Body of pancreas (tissue), 4 donors: Measurements from ENCODE around the gene DRC1. TPM values are rescaled to one million over a fixed set of nuclear protein-coding genes. Genes with fewer than 3 reads are reported as not detected.

Experiments
- ATAC-seq: fragments of 150-250 bp; one replicate; pipeline ENCODE4 v1.9.1; 2016
- DNase-seq, 4 donors: peaks; one replicate each; pipeline ENCODE4 v3.0.0-alpha.2; 2019
- H3K27ac ChIP-seq, 4 donors: fragments of 200-600 bp; sonication (generic); 1 replicate in 3 of 4; 2 replicates in 1 of 4; pipeline versions ENCODE4 v1.5.1 to v1.6.1; 2016 to 2019; ENCODE audit warnings: mild to moderate bottlenecking in 1 of 4, mixed read lengths in 1 of 4, moderate library complexity in 1 of 4
- H3K27me3 ChIP-seq, 2 donors: fragments of 200-600 bp; sonication (generic); one replicate each; pipeline ENCODE4 v1.6.0; 2016; ENCODE audit warnings: mild to moderate bottlenecking in 1 of 2
- H3K36me3 ChIP-seq, 2 donors: fragments of 200-600 bp; sonication (generic); replicated peaks in 1 of 2; 2 replicates each; pipeline ENCODE4 v1.5.1; 2016; ENCODE audit warnings: low read depth in 2 of 2; ENCODE audit not compliant: insufficient read depth in 1 of 2
- H3K4me1 ChIP-seq: fragments of 200-600 bp; sonication (generic); one replicate; pipeline ENCODE4 v1.6.0; 2016
- H3K4me3 ChIP-seq, 2 donors: fragments of 200-600 bp; sonication (generic); 1 replicate in 1 of 2; 2 replicates in 1 of 2; pipeline ENCODE4 v1.5.1; 2016 to 2019
- H3K9me3 ChIP-seq, 3 donors: fragments of 200-600 bp; sonication (generic); 1 replicate in 2 of 3; 2 replicates in 1 of 3; pipeline ENCODE4 v1.5.1; 2016
- POLR2A ChIP-seq, 3 donors: fragments of 450-650 bp; IDR thresholded peaks; one replicate each; pipeline ENCODE4 v1.6.1; 2016; ENCODE audit warnings: antibody characterized with exemption in 3 of 3, mild to moderate bottlenecking in 2 of 3
- WGBS, 2 donors: methylation state at CpG; one replicate each; pipeline ENCODE4 v1.1.5; 2017; 5-methylcytosine and 5-hydroxymethylcytosine counted together
- intact Hi-C: fragments of 100-400 bp; cut with DNase I; formaldehyde crosslinking; loops from one replicate; pipeline ENCODE4 v1.15.1; 2023
- total RNA-seq, 2 donors: library from RNA; depleted of rRNA; stranded (reverse); fragments of >200 nt; gene quantifications; one replicate each; pipeline ENCODE4 v1.1.0, GENCODE V29; 2016
- TF ChIP-seq, protein P1 (sequence below), 7 experiments: fragments of 450-650 bp in 4 of 7; fragments of 200-600 bp in 3 of 7; sonication (generic) in 3 of 7; IDR thresholded peaks; one replicate each; pipeline ENCODE4 v1.5.1; 2016 to 2019; ENCODE audit warnings: antibody characterized with exemption in 7 of 7

Gene DRC1
- total RNA-seq, 2 donors from 2014 or later: not detected

DNA sequence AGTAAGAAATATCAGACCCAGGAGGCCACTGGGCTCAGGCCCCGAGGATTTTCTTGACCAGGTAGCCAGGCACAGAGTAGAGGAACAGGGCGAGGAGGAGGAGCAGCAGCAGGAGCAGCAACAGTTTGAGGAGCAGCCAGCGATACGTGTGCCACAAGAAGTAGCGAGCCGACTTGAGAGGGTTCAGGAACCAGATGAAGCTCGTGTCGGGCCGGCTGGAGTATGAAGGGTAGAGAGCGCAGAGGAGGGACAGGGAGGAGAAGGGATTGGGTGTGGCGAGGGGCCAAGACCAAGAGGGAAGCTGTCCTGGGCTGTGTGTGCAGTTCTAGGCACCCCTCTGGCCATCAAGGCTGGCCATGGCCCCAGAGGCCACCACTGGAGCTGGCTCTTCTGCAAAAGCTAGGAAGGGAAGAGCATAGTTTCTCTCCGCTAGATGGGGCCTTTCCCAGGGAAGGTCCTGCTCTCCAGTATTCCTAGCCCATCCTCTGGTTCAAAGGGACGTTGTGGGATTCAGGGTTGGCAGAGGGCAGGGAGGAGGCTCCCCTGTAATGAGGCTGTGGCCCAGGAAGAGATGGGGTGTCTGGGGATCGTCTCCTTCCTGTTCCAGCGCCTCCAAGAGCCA is 58.4 kb downstream of the DRC1 start:
- H3K27ac ChIP-seq: no peak overlapping the region
- H3K9me3 ChIP-seq: no peaks in the 10 kb centered on the region
- DNase-seq (peak in 1 of 4 donors; percentile 11), ATAC-seq (no peak)
- intact Hi-C loops: no loop called here
- H3K27me3 ChIP-seq: no peaks in the 10 kb centered on the region
- 84 to 86% methylated on average over 14 to 15 of the region's 15 CpGs for WGBS, 2 donors
- TF ChIP-seq, protein P1, sequence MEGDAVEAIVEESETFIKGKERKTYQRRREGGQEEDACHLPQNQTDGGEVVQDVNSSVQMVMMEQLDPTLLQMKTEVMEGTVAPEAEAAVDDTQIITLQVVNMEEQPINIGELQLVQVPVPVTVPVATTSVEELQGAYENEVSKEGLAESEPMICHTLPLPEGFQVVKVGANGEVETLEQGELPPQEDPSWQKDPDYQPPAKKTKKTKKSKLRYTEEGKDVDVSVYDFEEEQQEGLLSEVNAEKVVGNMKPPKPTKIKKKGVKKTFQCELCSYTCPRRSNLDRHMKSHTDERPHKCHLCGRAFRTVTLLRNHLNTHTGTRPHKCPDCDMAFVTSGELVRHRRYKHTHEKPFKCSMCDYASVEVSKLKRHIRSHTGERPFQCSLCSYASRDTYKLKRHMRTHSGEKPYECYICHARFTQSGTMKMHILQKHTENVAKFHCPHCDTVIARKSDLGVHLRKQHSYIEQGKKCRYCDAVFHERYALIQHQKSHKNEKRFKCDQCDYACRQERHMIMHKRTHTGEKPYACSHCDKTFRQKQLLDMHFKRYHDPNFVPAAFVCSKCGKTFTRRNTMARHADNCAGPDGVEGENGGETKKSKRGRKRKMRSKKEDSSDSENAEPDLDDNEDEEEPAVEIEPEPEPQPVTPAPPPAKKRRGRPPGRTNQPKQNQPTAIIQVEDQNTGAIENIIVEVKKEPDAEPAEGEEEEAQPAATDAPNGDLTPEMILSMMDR (IDR thresholded peaks at IDR 0.05): no peak
- no peak for TF ChIP-seq POLR2A (IDR thresholded peaks at IDR 0.05)
- no peaks in the 10 kb centered on the region for H3K36me3 ChIP-seq
- H3K4me1 ChIP-seq: no peaks in the 10 kb centered on the region
- H3K4me3 ChIP-seq: no peak overlapping the region

DNA sequence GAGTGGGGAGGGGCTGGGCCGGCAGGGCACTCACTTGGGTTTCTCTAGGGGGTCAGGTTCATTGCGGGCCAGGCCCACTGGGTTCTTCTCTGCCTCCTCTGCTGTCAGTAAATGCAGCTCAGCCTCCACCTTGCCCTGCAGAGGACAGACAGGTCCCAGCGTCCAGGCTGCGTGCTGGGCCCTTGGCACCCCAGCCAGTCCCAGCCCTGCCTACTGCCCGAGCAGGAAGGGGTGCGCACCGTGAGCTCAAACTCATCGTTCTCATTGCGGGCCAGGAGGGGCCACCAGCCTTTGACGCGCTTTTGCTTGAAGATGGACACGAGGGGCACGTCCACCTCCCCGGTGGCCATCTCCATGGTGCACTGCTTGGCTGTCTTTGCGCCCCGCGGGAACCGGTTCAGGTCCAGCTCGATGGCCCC is 58.9 kb downstream of the DRC1 start:
- 81% methylated on average over 16 of the region's 19 CpGs; no CpG with 5 or more reads in 1 of the 2 donors for WGBS, 2 donors
- ATAC-seq: no peak

DNA sequence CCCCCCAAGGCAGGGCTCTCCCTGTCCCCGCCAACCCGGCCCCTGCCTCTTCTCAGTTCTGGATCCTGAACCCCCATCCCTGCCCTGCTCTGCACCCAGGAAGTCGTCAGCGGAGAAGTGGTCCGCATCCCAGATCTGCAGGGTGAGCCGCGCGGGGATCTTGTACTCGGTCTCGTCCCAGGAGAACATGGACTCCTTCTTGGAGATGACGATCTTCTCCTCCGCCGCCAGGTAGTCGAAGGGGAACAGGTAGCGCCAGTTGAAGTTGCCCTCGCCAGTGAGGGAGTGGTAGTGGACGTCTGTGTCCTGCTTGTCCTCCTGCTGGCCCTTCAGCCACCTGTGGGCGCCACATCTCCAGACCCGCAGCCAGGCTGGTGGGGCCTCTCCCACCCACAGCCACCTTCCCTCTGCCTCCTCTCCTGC is 59.9 kb downstream of the DRC1 start:
- 74 to 91% methylated on average over 4 to 19 of the region's 19 CpGs for WGBS, 2 donors
- DNase-seq: peak in 1 of 4 donors; percentile 9

More for the DNA sequence above, 58.9 kb downstream of the DRC1 start:
- no peak overlapping the region for H3K4me3 ChIP-seq
- no peak overlapping the region for H3K27ac ChIP-seq
- H3K27me3 ChIP-seq: no peaks in the 10 kb centered on the region
- TF ChIP-seq, protein P1 (IDR thresholded peaks at IDR 0.05): no peak
- no peak for TF ChIP-seq POLR2A (IDR thresholded peaks at IDR 0.05)
- intact Hi-C loops: no loop called here
- H3K9me3 ChIP-seq: no peaks in the 10 kb centered on the region
- no peaks in the 10 kb centered on the region for H3K36me3 ChIP-seq
- DNase-seq: no peak
- H3K4me1 ChIP-seq: no peaks in the 10 kb centered on the region

DNA sequence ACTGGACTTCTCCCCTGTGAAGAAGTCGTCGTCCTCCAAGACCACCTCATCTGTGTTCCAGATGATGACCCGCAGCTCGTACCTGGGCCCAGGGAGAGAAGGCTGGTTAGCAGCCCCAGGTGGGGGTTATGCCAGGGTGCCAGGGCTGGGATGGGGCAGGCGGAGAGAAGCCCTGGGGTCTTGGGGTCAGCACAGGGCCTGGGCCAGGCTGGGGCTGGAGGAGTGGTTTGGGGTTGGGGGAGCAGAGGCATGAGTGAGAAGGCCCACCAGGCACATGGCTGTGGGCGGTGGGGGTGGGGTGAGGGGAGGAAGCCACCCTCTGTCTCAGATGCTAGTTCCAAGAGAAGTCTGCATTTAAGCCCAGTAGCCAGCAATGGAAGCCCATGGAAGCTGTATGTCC is 60.4 kb downstream of the DRC1 start:
- WGBS, 2 donors: 64 to 95% methylated on average over 5 to 6 of the region's 6 CpGs
- no peaks in the 10 kb centered on the region for H3K9me3 ChIP-seq
- DNase-seq (no peak), ATAC-seq (no peak)
- no peak overlapping the region for H3K4me3 ChIP-seq
- intact Hi-C loops: no loop called here
- H3K27me3 ChIP-seq: no peaks in the 10 kb centered on the region
- H3K27ac ChIP-seq: no peak overlapping the region
- H3K36me3 ChIP-seq: no peaks in the 10 kb centered on the region
- TF ChIP-seq, protein P1 (IDR thresholded peaks at IDR 0.05): no peak
- TF ChIP-seq POLR2A (IDR thresholded peaks at IDR 0.05): no peak
- no peaks in the 10 kb centered on the region for H3K4me1 ChIP-seq

More for the DNA sequence above, 59.9 kb downstream of the DRC1 start:
- H3K27ac ChIP-seq: no peak overlapping the region
- no peaks in the 10 kb centered on the region for H3K36me3 ChIP-seq
- TF ChIP-seq, protein P1 (IDR thresholded peaks at IDR 0.05): no peak
- no peak for TF ChIP-seq POLR2A (IDR thresholded peaks at IDR 0.05)
- no peaks in the 10 kb centered on the region for H3K4me1 ChIP-seq
- no peak overlapping the region for H3K4me3 ChIP-seq
- no peak for ATAC-seq
- H3K27me3 ChIP-seq: no peaks in the 10 kb centered on the region
- intact Hi-C loops: no loop called here
- H3K9me3 ChIP-seq: no peaks in the 10 kb centered on the region
